Naive thymus-derived CD4-positive, alpha-beta T cell (primary cell): ENCODE results near the gene HEATR5A. TPM values are rescaled to one million over a fixed set of nuclear protein-coding genes. Genes with fewer than 3 reads are reported as not detected.

Experiments used
- ATAC-seq: fragments of 150-1000 bp; cut with Tn5 transposase; 2 replicates; pipeline ENCODE4 v1.10.0; 2021; ENCODE audit warnings: mild to moderate bottlenecking, moderate library complexity
- CTCF ChIA-PET: fragments of 350-600 bp; sonication (Branson Sonifier 250); formaldehyde crosslinking; loops from one replicate; lab custom pipeline; 2021; ENCODE audit warnings: antibody characterized with exemption; lab: Charles Lee
- POLR2A ChIA-PET: fragments of 350-600 bp; sonication (Branson Sonifier 250); formaldehyde crosslinking; loops from one replicate; lab custom pipeline; 2021; ENCODE audit warnings: antibody characterized with exemption, inconsistent platforms; lab: Charles Lee
- DNase-seq, 9 donors: peaks; one replicate each; pipeline versions ENCODE4 v3.0.0 to v3.0.0-alpha.2; 2020 to 2022; ENCODE audit warnings: mixed read lengths in 1 of 9
- H3K27ac ChIP-seq: one replicate; pipeline ENCODE4 v1.7.0; 2013; ENCODE audit warnings: mild to moderate bottlenecking, low read depth, low read length, moderate library complexity
- H3K27me3 ChIP-seq, 2 donors: one replicate each; pipeline ENCODE4 v1.7.0; 2013; ENCODE audit warnings: low read length in 2 of 2, mild to moderate bottlenecking in 2 of 2, moderate library complexity in 2 of 2; ENCODE audit not compliant: control insufficient read depth in 2 of 2, insufficient read depth in 2 of 2
- H3K36me3 ChIP-seq, 3 experiments: 1 replicate in 2 of 3; 2 replicates in 1 of 3; pipeline ENCODE4 v1.7.0; 2013; ENCODE audit warnings: low read length in 3 of 3, mild to moderate bottlenecking in 3 of 3, moderate library complexity in 1 of 3; ENCODE audit not compliant: insufficient read depth in 3 of 3, control insufficient read depth in 2 of 3
- H3K4me1 ChIP-seq, 2 donors: one replicate each; pipeline ENCODE4 v1.7.0; 2013; ENCODE audit warnings: low read length in 2 of 2, mild to moderate bottlenecking in 2 of 2, moderate library complexity in 1 of 2; ENCODE audit not compliant: control insufficient read depth in 2 of 2, insufficient read depth in 2 of 2
- H3K4me3 ChIP-seq: 2 replicates; pipeline ENCODE4 v1.7.0; 2013; ENCODE audit warnings: mild to moderate bottlenecking, low read length
- H3K9me3 ChIP-seq, 3 experiments: 1 replicate in 2 of 3; 2 replicates in 1 of 3; pipeline ENCODE4 v1.7.0; 2013; ENCODE audit warnings: low read length in 3 of 3; ENCODE audit not compliant: control insufficient read depth in 2 of 3
- H3K27ac Mint-ChIP-seq, 9 donors: one replicate each; pipeline ENCODE4 v1.8.0; 2020 to 2022; ENCODE audit warnings: mixed read lengths in 9 of 9, mild to moderate bottlenecking in 8 of 9, moderate library complexity in 5 of 9, inconsistent platforms in 2 of 9
- H3K27me3 Mint-ChIP-seq, 5 donors: one replicate each; pipeline ENCODE4 v1.8.0; 2021 to 2022; ENCODE audit warnings: mixed read lengths in 5 of 5, mild to moderate bottlenecking in 1 of 5
- H3K36me3 Mint-ChIP-seq, 5 donors: one replicate each; pipeline ENCODE4 v1.8.0; 2020 to 2022; ENCODE audit warnings: mixed read lengths in 5 of 5, mild to moderate bottlenecking in 3 of 5, inconsistent platforms in 1 of 5
- H3K4me1 Mint-ChIP-seq, 7 donors: one replicate each; pipeline ENCODE4 v1.8.0; 2020 to 2022; ENCODE audit warnings: mixed read lengths in 7 of 7, mild to moderate bottlenecking in 3 of 7, inconsistent platforms in 1 of 7
- H3K4me3 Mint-ChIP-seq, 10 donors: one replicate each; pipeline ENCODE4 v1.8.0; 2020 to 2022; ENCODE audit warnings: mild to moderate bottlenecking in 10 of 10, mixed read lengths in 10 of 10, moderate library complexity in 6 of 10, inconsistent platforms in 2 of 10
- H3K9me3 Mint-ChIP-seq, 11 donors: one replicate each; pipeline ENCODE4 v1.8.0; 2020 to 2022; ENCODE audit warnings: mixed read lengths in 11 of 11, mild to moderate bottlenecking in 4 of 11, inconsistent platforms in 1 of 11, moderate library complexity in 1 of 11
- intact Hi-C, 2 donors: fragments of 100-400 bp; cut with micrococcal nuclease; formaldehyde crosslinking; loops; one replicate each; pipeline ENCODE4 v1.15.1; 2023
- polyA plus RNA-seq, 2 donors: library from polyadenylated mRNA; unstranded; fragments of 300-500 nt; fragmentation: Illumina TruSeq; gene quantifications; one replicate each; pipeline ENCODE4 v1.2.3, GENCODE V29; 2021
- total RNA-seq, 6 experiments: library from RNA in 5 of 6; stranded (reverse) in 5 of 6; gene quantifications; 1 replicate in 5 of 6; 2 replicates in 1 of 6; pipeline ENCODE4 v1.2.3 and lab custom pipeline; 2021 to 2026

Gene HEATR5A
- total and polyA plus RNA-seq, 7 experiments from 2014 or later = 5.6 to 14.4 (median 12.7) TPM

DNA sequence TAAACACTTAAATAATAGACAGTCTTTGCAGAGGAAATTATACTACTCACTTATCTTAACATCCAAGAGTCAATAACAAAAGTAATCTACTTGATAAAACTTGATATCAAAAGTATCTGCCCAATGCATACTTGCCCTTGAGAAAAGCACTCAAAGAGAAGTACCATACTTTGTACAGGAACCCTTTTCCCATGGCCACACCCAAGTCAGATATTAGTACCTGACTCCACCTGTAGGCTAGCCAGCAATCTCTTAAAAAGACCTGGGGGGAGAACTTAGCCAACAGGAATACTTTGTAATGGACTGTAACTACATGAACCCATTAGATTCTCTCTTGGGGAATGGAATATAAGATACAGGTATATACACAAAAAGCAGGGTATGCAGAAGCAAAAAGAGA lies 113.2 kb downstream of the HEATR5A start:
- Histone ChIP-seq H3K4me3 (no peak overlapping the region), H3K27me3 (no peaks in the 10 kb centered on the region), H3K36me3 (peaks cover 0 to 12% (median 0%) of the 10 kb centered on the region in 3 experiments), H3K4me1 (no peaks in the 10 kb centered on the region), H3K27ac (no peak overlapping the region), H3K9me3 (no peaks in the 10 kb centered on the region)
- Mint-ChIP-seq H3K4me3 (no peak overlapping the region), H3K4me1 (peaks cover 0 to 6% (median 0%) of the 10 kb centered on the region in 7 donors), H3K27me3 (no peaks in the 10 kb centered on the region), H3K36me3 (peaks cover 12 to 50% (median 33%) of the 10 kb centered on the region in 5 donors), H3K27ac (no peak overlapping the region), H3K9me3 (no peaks in the 10 kb centered on the region)
- no peak for ATAC-seq
- ChIA-PET CTCF (no interaction called here), POLR2A (no interaction called here)
- intact Hi-C loops = loop anchor here in 1 of 2 donors (5.0 kb wide), 1 partner anchor 100 kb away; the partner anchor contains the start of gene HECTD1
- no peak for DNase-seq

DNA sequence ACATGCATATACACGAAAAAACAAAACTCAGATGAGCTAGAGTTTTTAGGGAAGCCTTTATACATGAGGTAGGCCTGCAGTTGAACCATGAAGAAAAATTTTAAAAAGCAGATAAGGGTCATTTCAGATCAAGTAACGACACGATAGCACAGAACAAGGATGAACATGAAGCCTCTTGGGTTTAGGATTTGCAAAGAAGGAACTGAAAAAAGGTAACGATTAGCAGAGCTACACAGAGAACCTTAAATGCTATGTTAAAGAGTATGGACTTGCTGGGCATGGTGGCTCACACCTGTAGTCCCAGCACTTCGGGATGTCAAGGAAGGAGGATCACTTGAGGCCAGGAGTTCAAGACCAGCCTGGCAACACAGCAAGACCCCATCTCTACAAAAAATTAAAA lies 116.7 kb downstream of the HEATR5A start:
- ChIA-PET POLR2A (no interaction called here), CTCF (no interaction called here)
- H3K4me1 ChIP-seq = no peaks in the 10 kb centered on the region
- no peak overlapping the region for H3K4me3 ChIP-seq
- H3K36me3 ChIP-seq = peaks cover 0 to 12% (median 0%) of the 10 kb centered on the region in 3 experiments
- intact Hi-C loops = no loop called here
- no peaks in the 10 kb centered on the region for H3K9me3 ChIP-seq
- no peaks in the 10 kb centered on the region for H3K9me3 Mint-ChIP-seq
- H3K4me3 Mint-ChIP-seq = no peak overlapping the region
- H3K27ac ChIP-seq = no peak overlapping the region
- H3K4me1 Mint-ChIP-seq = no peaks in the 10 kb centered on the region
- no peak for DNase-seq
- no peak overlapping the region for H3K27ac Mint-ChIP-seq
- H3K36me3 Mint-ChIP-seq = peaks cover 6 to 50% (median 18%) of the 10 kb centered on the region in 5 donors
- H3K27me3 ChIP-seq = no peaks in the 10 kb centered on the region
- no peak for ATAC-seq
- H3K27me3 Mint-ChIP-seq = no peaks in the 10 kb centered on the region

- no peaks in the 10 kb centered on the region for H3K9me3 ChIP-seq
- no peak overlapping the region for H3K27ac ChIP-seq
- Mint-ChIP-seq H3K9me3 (no peaks in the 10 kb centered on the region), H3K4me3 (no peak overlapping the region), H3K27me3 (no peaks in the 10 kb centered on the region), H3K36me3 (peaks cover 0 to 41% (median 11%) of the 10 kb centered on the region in 5 donors), H3K27ac (no peak overlapping the region), H3K4me1 (no peaks in the 10 kb centered on the region)
- ChIA-PET POLR2A (no interaction called here), CTCF (interaction anchor here (0.5 to 1.0 kb wide), 2 partner anchors 93 to 98 kb away, joined by 6 to 7 read pairs; partner anchors contain the start of gene HECTD1)
- no peaks in the 10 kb centered on the region for H3K4me1 ChIP-seq
- no peak for ATAC-seq
- no peak for DNase-seq
- no peaks in the 10 kb centered on the region for H3K27me3 ChIP-seq
- H3K36me3 ChIP-seq = peaks cover 0 to 8% (median 0%) of the 10 kb centered on the region in 3 experiments
- no peak overlapping the region for H3K4me3 ChIP-seq
- intact Hi-C loops = no loop called here
Observed at GRCh38 chr14:31300883-31301282, 119.5 kb downstream of the HEATR5A start.

GRCh38 chr14:31300296-31300695 lies 120.1 kb downstream of the HEATR5A start:
- intact Hi-C loops = no loop called here

DNA sequence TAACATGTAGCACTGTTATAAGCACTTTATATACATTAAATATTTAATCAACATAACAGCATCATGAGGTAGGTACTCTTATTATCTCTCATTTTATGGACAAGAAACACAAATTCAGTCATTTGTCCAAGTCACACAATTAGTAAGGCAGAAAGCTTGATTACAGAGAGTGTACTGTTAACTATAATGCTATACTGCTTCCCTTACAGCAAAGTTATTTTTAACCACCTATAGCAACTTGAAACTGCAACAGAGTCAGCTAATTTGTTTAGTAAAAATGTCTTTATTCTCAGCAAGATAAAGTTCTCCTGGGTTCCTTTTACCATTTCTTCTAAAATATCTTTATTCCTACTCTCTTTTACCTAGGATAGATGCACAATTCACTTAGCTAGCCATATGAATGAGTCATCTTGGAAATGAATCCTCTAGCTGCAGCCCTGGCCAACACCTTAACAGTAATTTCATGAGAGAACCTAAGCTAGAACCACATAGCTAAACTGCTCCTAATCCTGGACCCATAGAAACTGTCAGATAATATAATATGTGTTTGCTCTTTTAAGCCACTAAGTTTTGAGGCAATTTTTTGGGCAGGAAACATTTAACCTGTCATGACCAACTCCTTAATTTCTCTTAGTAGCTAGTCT lies 122.5 kb downstream of the HEATR5A start:
- ChIA-PET POLR2A (interaction anchor here (1.0 kb wide), 1 partner anchor 35 kb away, joined by 3 read pairs; no protein-coding TSS in a partner anchor), CTCF (interaction anchor here (0.6 to 1.0 kb wide), 3 partner anchors 11 to 215 kb away, joined by 3 to 4 read pairs (median 3); no protein-coding TSS in a partner anchor)
- DNase-seq (no peak), ATAC-seq (no peak)
- Mint-ChIP-seq H3K36me3 (peaks cover 0 to 26% (median 3%) of the 10 kb centered on the region in 5 donors), H3K4me1 (no peaks in the 10 kb centered on the region), H3K27me3 (no peaks in the 10 kb centered on the region), H3K4me3 (no peak overlapping the region), H3K27ac (no peak overlapping the region), H3K9me3 (no peaks in the 10 kb centered on the region)
- H3K9me3 ChIP-seq = no peaks in the 10 kb centered on the region
- no peak overlapping the region for H3K4me3 ChIP-seq
- H3K27me3 ChIP-seq = no peaks in the 10 kb centered on the region
- intact Hi-C loops = no loop called here
- H3K27ac ChIP-seq = no peak overlapping the region
- H3K4me1 ChIP-seq = no peaks in the 10 kb centered on the region
- no peaks in the 10 kb centered on the region for H3K36me3 ChIP-seq

More at GRCh38 chr14:31300296-31300695, 120.1 kb downstream of the HEATR5A start:
- no peaks in the 10 kb centered on the region for H3K9me3 ChIP-seq
- Mint-ChIP-seq H3K4me1 (no peaks in the 10 kb centered on the region), H3K9me3 (no peaks in the 10 kb centered on the region), H3K27me3 (no peaks in the 10 kb centered on the region), H3K27ac (no peak overlapping the region), H3K36me3 (peaks cover 0 to 38% (median 6%) of the 10 kb centered on the region in 5 donors), H3K4me3 (no peak overlapping the region)
- no peaks in the 10 kb centered on the region for H3K4me1 ChIP-seq
- ChIA-PET CTCF (interaction anchor here (0.5 kb wide), 1 partner anchor 97 kb away, joined by 6 read pairs; no protein-coding TSS in a partner anchor), POLR2A (no interaction called here)
- DNase-seq = no peak
- no peak for ATAC-seq
- H3K36me3 ChIP-seq = peaks cover 0 to 6% (median 0%) of the 10 kb centered on the region in 3 experiments
- H3K27me3 ChIP-seq = no peaks in the 10 kb centered on the region
- no peak overlapping the region for H3K4me3 ChIP-seq
- H3K27ac ChIP-seq = no peak overlapping the region

GRCh38 chr14:31297112-31297511 lies 123.2 kb downstream of the HEATR5A start:
- intact Hi-C loops = no loop called here
- no peak for DNase-seq
- no peak for ATAC-seq
- Histone ChIP-seq H3K27me3 (no peaks in the 10 kb centered on the region), H3K4me3 (no peak overlapping the region), H3K36me3 (no peaks in the 10 kb centered on the region), H3K27ac (no peak overlapping the region), H3K9me3 (no peaks in the 10 kb centered on the region), H3K4me1 (no peaks in the 10 kb centered on the region)
- H3K4me3 Mint-ChIP-seq = no peak overlapping the region
- POLR2A ChIA-PET = no interaction called here
- no peaks in the 10 kb centered on the region for H3K27me3 Mint-ChIP-seq
- H3K27ac Mint-ChIP-seq = no peak overlapping the region
- peaks cover 0 to 24% (median 3%) of the 10 kb centered on the region in 5 donors for H3K36me3 Mint-ChIP-seq
- CTCF ChIA-PET = interaction anchor here (1.0 kb wide), 1 partner anchor 214 kb away, joined by 4 read pairs; no protein-coding TSS in a partner anchor
- H3K9me3 Mint-ChIP-seq = no peaks in the 10 kb centered on the region
- H3K4me1 Mint-ChIP-seq = no peaks in the 10 kb centered on the region
